Nephron progenitor cell (in vitro differentiated cells): ENCODE data around the gene SMLR1.

Experiments used
- DNase-seq: peaks from one replicate; pipeline ENCODE4 v3.0.0; 2021
- H3K27ac Mint-ChIP-seq: 2 replicates; pipeline ENCODE4 v1.8.0; 2021; ENCODE audit warnings: mild to moderate bottlenecking, moderate library complexity, mixed read lengths
- H3K27me3 Mint-ChIP-seq: 2 replicates; pipeline ENCODE4 v1.8.0; 2021; ENCODE audit warnings: mild to moderate bottlenecking, low read depth, mixed read lengths; ENCODE audit not compliant: poor library complexity
- H3K36me3 Mint-ChIP-seq: 2 replicates; pipeline ENCODE4 v1.8.0; 2021; ENCODE audit warnings: low read depth, mixed read lengths
- H3K4me1 Mint-ChIP-seq: 2 replicates; pipeline ENCODE4 v1.8.0; 2021; ENCODE audit warnings: mixed read lengths
- H3K4me3 Mint-ChIP-seq: 2 replicates; pipeline ENCODE4 v1.8.0; 2021; ENCODE audit warnings: mild to moderate bottlenecking, moderate library complexity, mixed read lengths
- H3K9me3 Mint-ChIP-seq: 2 replicates; pipeline ENCODE4 v1.8.0; 2021; ENCODE audit warnings: mild to moderate bottlenecking, moderate library complexity, mixed read lengths
- CTCF ChIP-seq: fragments of 200-600 bp; sonication (generic); IDR thresholded peaks from 2 replicates; pipeline ENCODE4 v1.5.0; 2021; ENCODE audit warnings: antibody characterized with exemption

SMLR1 gene

GRCh38 chr6:130851026-130851425 lies 23.8 kb downstream of the SMLR1 start:
- TF ChIP-seq CTCF = no peak
- Mint-ChIP-seq H3K27me3 (peaks cover 2% of the 10 kb centered on the region), H3K4me3 (no peak overlapping the region), H3K4me1 (peaks cover 45% of the 10 kb centered on the region), H3K36me3 (peaks cover 34% of the 10 kb centered on the region), H3K9me3 (peaks cover 6% of the 10 kb centered on the region), H3K27ac (no peak overlapping the region)
- DNase-seq = no peak

GRCh38 chr6:130852844-130853554 lies 25.8 kb downstream of the SMLR1 start:
- Mint-ChIP-seq H3K9me3 (peaks cover 9% of the 10 kb centered on the region), H3K4me1 (peaks cover 39% of the 10 kb centered on the region), H3K27ac (peak overlapping the region; percentile 83), H3K36me3 (peaks cover 50% of the 10 kb centered on the region), H3K4me3 (no peak overlapping the region), H3K27me3 (peaks cover 2% of the 10 kb centered on the region)
- no peak for TF ChIP-seq CTCF
- no peak for DNase-seq

GRCh38 chr6:130853555-130854183 lies 26.5 kb downstream of the SMLR1 start:
- Mint-ChIP-seq H3K4me1 (peaks cover 42% of the 10 kb centered on the region), H3K27me3 (peaks cover 2% of the 10 kb centered on the region), H3K9me3 (peaks cover 9% of the 10 kb centered on the region), H3K36me3 (peaks cover 53% of the 10 kb centered on the region), H3K27ac (peak overlapping the region; percentile 83), H3K4me3 (peak overlapping the region; percentile 29)
- no peak for TF ChIP-seq CTCF
- no peak for DNase-seq

- H3K9me3 Mint-ChIP-seq = peaks cover 9% of the 10 kb centered on the region
- H3K27me3 Mint-ChIP-seq = no peaks in the 10 kb centered on the region
- DNase-seq = no peak
- peaks cover 69% of the 10 kb centered on the region for H3K36me3 Mint-ChIP-seq
- no peak for TF ChIP-seq CTCF
- H3K4me3 Mint-ChIP-seq = no peak overlapping the region
- peak overlapping the region; percentile 93 for H3K27ac Mint-ChIP-seq
- peaks cover 39% of the 10 kb centered on the region for H3K4me1 Mint-ChIP-seq
Observed at GRCh38 chr6:130858054-130858453, 30.8 kb downstream of the SMLR1 start.

- H3K4me1 Mint-ChIP-seq = peaks cover 37% of the 10 kb centered on the region
- DNase-seq = no peak
- peaks cover 69% of the 10 kb centered on the region for H3K36me3 Mint-ChIP-seq
- peaks cover 9% of the 10 kb centered on the region for H3K9me3 Mint-ChIP-seq
- peak overlapping the region; percentile 93 for H3K27ac Mint-ChIP-seq
- H3K27me3 Mint-ChIP-seq = no peaks in the 10 kb centered on the region
- no peak for TF ChIP-seq CTCF
- H3K4me3 Mint-ChIP-seq = no peak overlapping the region
Observed at GRCh38 chr6:130858498-130859160, 31.4 kb downstream of the SMLR1 start.
